ENCODE results near the gene CTBS.

GRCh38 chr1:84587099-84587498 is 12.9 kb upstream of the CTBS start:
- no peak for TF ChIP-seq POLR2AphosphoS5 (IDR thresholded peaks at IDR 0.05)
- TF ChIP-seq CTCF (IDR thresholded peaks at IDR 0.05): no peak
